ENCODE data around the gene VAMP1.
"Not testable (repeated sequence)": the region's sequence is repeated elsewhere in the genome, so short reads cannot be mapped to it uniquely, and the experiment has no call there.

VAMP1 gene

GRCh38 chr12:6476489-6476888 is 6.0 kb upstream of the VAMP1 start (continued):
- no peak for TF ChIP-seq ELK4 (IDR thresholded peaks at IDR 0.05; ENCODE audit: borderline replicate concordance, low read depth, low read length)
- no peak for TF ChIP-seq ZNF544 (tag by site-specific recombination; IDR thresholded peaks at IDR 0.05)
- no peak for TF ChIP-seq ZSCAN23 (tag by site-specific recombination; IDR thresholded peaks at IDR 0.05)
- no peak for TF ChIP-seq ZEB2 (tag by site-specific recombination; IDR thresholded peaks at IDR 0.05)
- no peak for TF ChIP-seq ZNF26 (tag by site-specific recombination; IDR thresholded peaks at IDR 0.05)
- no peak for TF ChIP-seq ZNF138 (tag by site-specific recombination; IDR thresholded peaks at IDR 0.05; ENCODE audit: borderline replicate concordance)
- no peak for TF ChIP-seq ZNF366 (tag by site-specific recombination; conservative IDR thresholded peaks at IDR 0.05)
- no peak for TF ChIP-seq ZNF621 (tag by site-specific recombination; IDR thresholded peaks at IDR 0.05)
- no peak for TF ChIP-seq ZNF394 (tag by site-specific recombination; IDR thresholded peaks at IDR 0.05; ENCODE audit: borderline replicate concordance)
- TF ChIP-seq ZNF654 (tag by site-specific recombination; IDR thresholded peaks at IDR 0.05; ENCODE audit: low read depth), result no peak
- TF ChIP-seq ZNF10 (tag by site-specific recombination; IDR thresholded peaks at IDR 0.05), result no peak

- H3K36me3 ChIP-seq (ENCODE audit: control insufficient read depth in 2 of 2, insufficient read depth in 1 of 2, low read length in 2 of 2); H3K4me3 ChIP-seq (ENCODE audit: low read depth, low read length); H3K4me1 ChIP-seq (ENCODE audit: control insufficient read depth, insufficient read depth, low read length); CTCF ChIA-PET; H3K9me3 ChIP-seq (ENCODE audit: control insufficient read depth, insufficient read depth, low read depth, low read length); H3K27ac ChIP-seq (ENCODE audit: extremely low read depth, low read depth, low read length); POLR2A ChIA-PET: not testable (repeated sequence)
These were observed 4.9 kb upstream of the VAMP1 start for GRCh38 chr12:6475233-6475975.

- TF ChIP-seq ZNF621 (tag by site-specific recombination; IDR thresholded peaks at IDR 0.05), result no peak
- TF ChIP-seq ZSCAN4 (tag by site-specific recombination; IDR thresholded peaks at IDR 0.05), result no peak
- no peak for TF ChIP-seq ATF2 (tag by site-specific recombination; IDR thresholded peaks at IDR 0.05; ENCODE audit: low read depth)
- TF ChIP-seq ZNF555 (tag by site-specific recombination; conservative IDR thresholded peaks at IDR 0.05), result no peak
- TF ChIP-seq SETDB1 (IDR thresholded peaks at IDR 0.05; ENCODE audit: insufficient read length, low read length), result no peak
- no peak for TF ChIP-seq ZNF521 (tag by site-specific recombination; IDR thresholded peaks at IDR 0.05)
- no peak for TF ChIP-seq ZBTB48 (tag by site-specific recombination; IDR thresholded peaks at IDR 0.05)
- TF ChIP-seq ZSCAN23 (tag by site-specific recombination; IDR thresholded peaks at IDR 0.05), result no peak
- TF ChIP-seq HIC1 (tag by site-specific recombination; IDR thresholded peaks at IDR 0.05), result no peak
- TF ChIP-seq ZBTB7A (tag by site-specific recombination; IDR thresholded peaks at IDR 0.05; ENCODE audit: low read depth), result no peak
- TF ChIP-seq ZNF138 (tag by site-specific recombination; IDR thresholded peaks at IDR 0.05; ENCODE audit: borderline replicate concordance), result no peak
- TF ChIP-seq ZNF350 (tag by site-specific recombination; IDR thresholded peaks at IDR 0.05), result no peak
- Histone ChIP-seq H3K36me3 (ENCODE audit: control insufficient read depth in 2 of 2, insufficient read depth in 1 of 2, low read length in 2 of 2) (peaks cover 0 to 7% of the 10 kb centered on the region in 2 experiments; a peak in 1 of 3 replicates), H3K9me3 (ENCODE audit: control insufficient read depth, insufficient read depth, low read depth, low read length) (no peaks in the 10 kb centered on the region), H3K4me1 (ENCODE audit: control insufficient read depth, insufficient read depth, low read length) (peaks cover 2% of the 10 kb centered on the region; the same call in 1 of the 2 replicates), H3K27ac (ENCODE audit: extremely low read depth, low read depth, low read length) (no peak overlapping the region), H3K4me3 (ENCODE audit: low read depth, low read length) (no peak overlapping the region)
- CTCF ChIA-PET, result no interaction called here
- POLR2A ChIA-PET, result interaction anchor here (0.9 to 1.6 kb wide), 2 partner anchors 21 to 62 kb away, joined by 3 to 4 read pairs; partner anchors contain the start of genes GAPDH and MRPL51
These were observed 2.0 kb upstream of the VAMP1 start for GRCh38 chr12:6472491-6472890.
